Erythroblast (primary cell): ENCODE data around the gene CACNA2D1.

Experiments
- GATA1 ChIP-seq: IDR thresholded peaks from 2 replicates; pipeline ENCODE4 v1.6.1; 2011; ENCODE audit warnings: low read depth, mild to moderate bottlenecking, control low read depth, low read length, moderate library complexity
- POLR2A ChIP-seq: IDR thresholded peaks from 2 replicates; pipeline ENCODE4 v1.6.1; 2011; ENCODE audit warnings: mild to moderate bottlenecking, low read length

DNA sequence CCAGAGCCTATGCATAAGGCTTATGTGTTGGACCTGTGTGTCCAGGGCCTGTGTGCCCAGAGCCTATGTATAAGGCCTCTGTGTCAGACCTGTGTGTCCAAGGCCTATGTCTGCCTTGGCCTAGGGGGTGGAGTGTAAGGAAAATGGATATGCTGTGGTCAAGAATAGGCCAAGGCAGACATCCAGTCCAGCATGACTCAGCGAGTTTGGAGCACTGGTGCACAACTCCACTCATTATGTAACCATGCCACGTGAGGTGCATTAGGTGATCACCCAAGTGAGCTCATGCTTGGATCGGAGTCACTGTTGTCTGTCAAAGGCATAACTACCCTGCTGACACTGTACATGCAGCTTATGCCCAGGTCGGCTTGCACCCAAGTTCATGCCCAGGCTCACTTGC lies 238.9 kb downstream of the CACNA2D1 start:
- TF ChIP-seq POLR2A: no peak
- no peak for TF ChIP-seq GATA1
